SU-DHL-6 (cell line): ENCODE results near the gene C1orf210.

Experiments
- H2AFZ ChIP-seq: fragments of 200-600 bp; sonication (generic); 2 replicates; pipeline ENCODE4 v1.6.1; 2014; ENCODE audit warnings: low read depth, mild to moderate bottlenecking, moderate library complexity, mixed read lengths, antibody characterized with exemption, low read length; ENCODE audit not compliant: severe bottlenecking
- H3F3A ChIP-seq: fragments of 200-600 bp; shearing (Covaris generic); 2 replicates; pipeline ENCODE4 v1.6.0; 2016; ENCODE audit warnings: antibody characterized with exemption, mild to moderate bottlenecking; ENCODE audit not compliant: insufficient read depth
- H3K27ac ChIP-seq: fragments of 200-600 bp; sonication (generic); 2 replicates; pipeline ENCODE4 v1.5.1; 2016; ENCODE audit warnings: low read depth, mild to moderate bottlenecking, low read length, moderate library complexity, mixed read lengths
- H3K27me3 ChIP-seq: fragments of 200-600 bp; sonication (generic), shearing (Covaris generic); 2 replicates; pipeline ENCODE4 v1.6.0; 2014; ENCODE audit warnings: mild to moderate bottlenecking, low read length
- H3K36me3 ChIP-seq: fragments of 200-600 bp; sonication (generic); 2 replicates; pipeline ENCODE4 v1.6.1; 2014; ENCODE audit warnings: mild to moderate bottlenecking, low read length, mixed read lengths
- H3K4me2 ChIP-seq: fragments of 300-600, 200-600 bp; shearing (Covaris generic), sonication (generic); 2 replicates; pipeline ENCODE4 v1.6.0; 2014; ENCODE audit warnings: low read length, low read depth, mild to moderate bottlenecking; ENCODE audit not compliant: poor library complexity, severe bottlenecking
- H3K4me3 ChIP-seq: fragments of 200-600 bp; sonication (generic); 2 replicates; pipeline ENCODE4 v1.5.1; 2014; ENCODE audit warnings: antibody characterized with exemption, low read length, mild to moderate bottlenecking, mixed read lengths; ENCODE audit not compliant: insufficient read depth, poor library complexity, severe bottlenecking
- H3K79me2 ChIP-seq: fragments of 200-600 bp; sonication (generic); 2 replicates; pipeline ENCODE4 v1.6.1; 2014; ENCODE audit warnings: mild to moderate bottlenecking, low read length, moderate library complexity; ENCODE audit not compliant: insufficient read depth
- H3K9ac ChIP-seq: fragments of 200-600 bp; sonication (generic); 2 replicates; pipeline ENCODE4 v1.7.0; 2014; ENCODE audit warnings: mild to moderate bottlenecking, low read length
- H3K9me2 ChIP-seq: fragments of 200-600 bp; sonication (generic); replicated peaks from 2 replicates; pipeline ENCODE4 v1.6.1; 2014; ENCODE audit warnings: low read length; ENCODE audit not compliant: insufficient read depth
- H3K9me3 ChIP-seq: fragments of 200-600 bp; sonication (generic); 2 replicates; pipeline ENCODE4 v1.6.1; 2014; ENCODE audit warnings: low read length, mixed read lengths; ENCODE audit not compliant: insufficient read depth
- H4K20me1 ChIP-seq: fragments of 200-600 bp; sonication (generic); 2 replicates; pipeline ENCODE4 v1.6.1; 2014; ENCODE audit warnings: low read depth, mild to moderate bottlenecking, antibody characterized with exemption, low read length, moderate library complexity, mixed read lengths
- EZH2phosphoT487 ChIP-seq: fragments of 200-600 bp; sonication (generic), shearing (Covaris generic); conservative IDR thresholded peaks from 2 replicates; pipeline ENCODE4 v1.6.1; 2018; ENCODE audit warnings: mild to moderate bottlenecking, antibody characterized with exemption, low read length, moderate library complexity, mixed read lengths
- TF ChIP-seq, protein P1 (sequence below): fragments of 200-600 bp; sonication (generic); IDR thresholded peaks from one replicate; pipeline ENCODE4 v1.5.1; 2017; ENCODE audit warnings: antibody characterized with exemption, mild to moderate bottlenecking, low read length, moderate library complexity; ENCODE audit not compliant: insufficient read depth, poor library complexity, severe bottlenecking

C1orf210 gene

GRCh38 chr1:43329995-43330751 lies 44.8 kb upstream of the C1orf210 start:
- H3K4me2 ChIP-seq = no peak overlapping the region
- no peak for TF ChIP-seq EZH2phosphoT487
- TF ChIP-seq, protein P1, sequence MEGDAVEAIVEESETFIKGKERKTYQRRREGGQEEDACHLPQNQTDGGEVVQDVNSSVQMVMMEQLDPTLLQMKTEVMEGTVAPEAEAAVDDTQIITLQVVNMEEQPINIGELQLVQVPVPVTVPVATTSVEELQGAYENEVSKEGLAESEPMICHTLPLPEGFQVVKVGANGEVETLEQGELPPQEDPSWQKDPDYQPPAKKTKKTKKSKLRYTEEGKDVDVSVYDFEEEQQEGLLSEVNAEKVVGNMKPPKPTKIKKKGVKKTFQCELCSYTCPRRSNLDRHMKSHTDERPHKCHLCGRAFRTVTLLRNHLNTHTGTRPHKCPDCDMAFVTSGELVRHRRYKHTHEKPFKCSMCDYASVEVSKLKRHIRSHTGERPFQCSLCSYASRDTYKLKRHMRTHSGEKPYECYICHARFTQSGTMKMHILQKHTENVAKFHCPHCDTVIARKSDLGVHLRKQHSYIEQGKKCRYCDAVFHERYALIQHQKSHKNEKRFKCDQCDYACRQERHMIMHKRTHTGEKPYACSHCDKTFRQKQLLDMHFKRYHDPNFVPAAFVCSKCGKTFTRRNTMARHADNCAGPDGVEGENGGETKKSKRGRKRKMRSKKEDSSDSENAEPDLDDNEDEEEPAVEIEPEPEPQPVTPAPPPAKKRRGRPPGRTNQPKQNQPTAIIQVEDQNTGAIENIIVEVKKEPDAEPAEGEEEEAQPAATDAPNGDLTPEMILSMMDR = no peak
- no peak overlapping the region for H3K4me3 ChIP-seq
- H3K9me2 ChIP-seq = no peaks in the 10 kb centered on the region
- H3F3A ChIP-seq = no peaks in the 10 kb centered on the region
- H3K27me3 ChIP-seq = no peaks in the 10 kb centered on the region
- no peaks in the 10 kb centered on the region for H3K79me2 ChIP-seq
- H2AFZ ChIP-seq = no peak overlapping the region
- H3K9ac ChIP-seq = no peak overlapping the region
- H3K27ac ChIP-seq = no peak overlapping the region
- no peaks in the 10 kb centered on the region; the same call in 1 of the 2 replicates for H3K9me3 ChIP-seq
- no peaks in the 10 kb centered on the region for H3K36me3 ChIP-seq
- H4K20me1 ChIP-seq = no peaks in the 10 kb centered on the region

DNA sequence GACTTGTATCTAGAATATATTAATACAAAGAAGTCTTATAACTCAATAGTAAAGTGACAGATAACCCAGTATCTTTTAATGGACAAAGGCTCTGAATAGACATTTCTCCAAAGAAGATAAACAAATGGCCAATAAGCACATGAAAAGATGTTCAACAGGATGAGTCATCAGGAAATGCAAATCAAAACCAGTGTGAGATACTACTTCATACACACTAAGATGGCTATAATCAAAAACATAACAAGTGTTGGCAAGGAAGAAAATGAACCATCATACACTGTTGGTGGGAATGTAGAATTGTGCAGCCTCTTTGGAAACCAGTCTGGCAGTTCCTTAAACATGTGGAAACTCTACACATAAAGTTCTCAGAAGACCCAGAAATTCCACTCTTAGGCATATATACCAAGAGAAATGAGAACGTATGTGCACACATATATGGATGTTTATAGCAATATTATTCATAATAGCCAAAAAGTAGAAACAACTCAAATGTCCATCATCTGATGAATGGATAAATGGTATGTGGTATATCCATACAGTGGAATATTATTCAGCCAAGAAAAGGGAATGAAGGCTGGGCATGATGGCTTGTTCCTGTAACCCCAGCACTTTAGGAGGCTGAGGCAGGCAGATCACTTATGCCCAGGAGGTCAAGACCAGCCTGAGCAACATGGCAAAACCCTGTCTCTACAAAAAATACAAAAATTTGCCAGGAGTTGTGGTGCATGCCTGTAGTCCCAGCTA lies 42.3 kb upstream of the C1orf210 start:
- no peak overlapping the region for H3K4me2 ChIP-seq
- H3K79me2 ChIP-seq = no peaks in the 10 kb centered on the region
- no peaks in the 10 kb centered on the region; the same call in 1 of the 2 replicates for H3K9me3 ChIP-seq
- no peak overlapping the region for H3K9ac ChIP-seq
- no peaks in the 10 kb centered on the region for H4K20me1 ChIP-seq
- no peak overlapping the region for H3K4me3 ChIP-seq
- no peak overlapping the region for H2AFZ ChIP-seq
- no peaks in the 10 kb centered on the region for H3F3A ChIP-seq
- no peaks in the 10 kb centered on the region for H3K36me3 ChIP-seq
- no peak overlapping the region for H3K27ac ChIP-seq
- H3K27me3 ChIP-seq = no peaks in the 10 kb centered on the region
- no peak for TF ChIP-seq EZH2phosphoT487
- TF ChIP-seq, protein P1 = no peak
- H3K9me2 ChIP-seq = no peaks in the 10 kb centered on the region

GRCh38 chr1:43325381-43325780 lies 40.0 kb upstream of the C1orf210 start:
- Histone ChIP-seq H4K20me1 (no peaks in the 10 kb centered on the region), H3F3A (no peaks in the 10 kb centered on the region), H3K4me3 (no peak overlapping the region), H3K4me2 (no peak overlapping the region), H3K27ac (no peak overlapping the region), H3K9me3 (no peaks in the 10 kb centered on the region; the same call in 1 of the 2 replicates), H3K36me3 (no peaks in the 10 kb centered on the region), H2AFZ (no peak overlapping the region), H3K9me2 (no peaks in the 10 kb centered on the region), H3K27me3 (no peaks in the 10 kb centered on the region), H3K79me2 (no peaks in the 10 kb centered on the region), H3K9ac (no peak overlapping the region)
- TF ChIP-seq, protein P1 = no peak
- no peak for TF ChIP-seq EZH2phosphoT487
